HepG2 (cell line): ENCODE results near the gene ZNRF3. TPM values are rescaled to one million over a fixed set of nuclear protein-coding genes. Genes with fewer than 3 reads are reported as not detected.
A peak's percentile ranks its signal among the peaks of the same experiment; 100 is the strongest.

ENCODE experiments used
- CBX5 ChIP-seq: sonication (generic); formaldehyde crosslinking; IDR thresholded peaks from 2 replicates; pipeline ENCODE4 v1.4.0; 2020; ENCODE audit warnings: missing genetic modification reagents, borderline replicate concordance
- DNMT1 ChIP-seq: sonication (generic); formaldehyde crosslinking; IDR thresholded peaks from 2 replicates; pipeline ENCODE4 v1.5.1; 2020; ENCODE audit warnings: mild to moderate bottlenecking, missing genetic modification reagents
- KLF11 ChIP-seq: IDR thresholded peaks from 2 replicates; pipeline ENCODE4 v1.6.1; 2016; ENCODE audit warnings: missing compliant biosample characterization
- MBD4 ChIP-seq: IDR thresholded peaks from 2 replicates; pipeline ENCODE4 v1.6.1; 2012; ENCODE audit warnings: low read length, inconsistent platforms, borderline replicate concordance
- PAWR ChIP-seq: sonication (generic); formaldehyde crosslinking; IDR thresholded peaks from 2 replicates; pipeline ENCODE4 v1.4.0; 2020; ENCODE audit warnings: missing genetic modification reagents, mild to moderate bottlenecking, borderline replicate concordance
- PCBP1 ChIP-seq: fragments of 200-400 bp; formaldehyde crosslinking; IDR thresholded peaks from 2 replicates; pipeline ENCODE4 v1.6.1; 2017; ENCODE audit warnings: mild to moderate bottlenecking, low read depth, low read length, borderline replicate concordance
- RCOR2 ChIP-seq: IDR thresholded peaks from 2 replicates; pipeline ENCODE4 v1.6.1; 2016; ENCODE audit warnings: missing biosample characterization, missing genetic modification reagents
- THAP11 ChIP-seq: IDR thresholded peaks from 2 replicates; pipeline ENCODE4 v1.6.1; 2016; ENCODE audit warnings: missing biosample characterization, missing genetic modification reagents
- ZBTB3 ChIP-seq: sonication (generic); formaldehyde crosslinking; IDR thresholded peaks from 2 replicates; pipeline ENCODE4 v1.4.0; 2020; ENCODE audit warnings: low read depth, mild to moderate bottlenecking, moderate library complexity, missing genetic modification reagents, borderline replicate concordance
- ZNF256 ChIP-seq: sonication (generic); formaldehyde crosslinking; conservative IDR thresholded peaks from 2 replicates; pipeline ENCODE4 v1.4.0; 2020; ENCODE audit warnings: missing genetic modification reagents
- ZNF264 ChIP-seq: sonication (generic); formaldehyde crosslinking; IDR thresholded peaks from 2 replicates; pipeline ENCODE4 v1.4.0; 2020; ENCODE audit warnings: missing genetic modification reagents
- ZNF3 ChIP-seq: IDR thresholded peaks from 2 replicates; pipeline ENCODE4 v1.7.0; 2017; ENCODE audit warnings: inconsistent platforms
- ZNF550 ChIP-seq: sonication (generic); formaldehyde crosslinking; IDR thresholded peaks from 2 replicates; pipeline ENCODE4 v1.4.0; 2020; ENCODE audit warnings: mild to moderate bottlenecking, missing genetic modification reagents, borderline replicate concordance
- ZNF572 ChIP-seq: sonication (generic); formaldehyde crosslinking; IDR thresholded peaks from 2 replicates; pipeline ENCODE4 v1.5.1; 2020; ENCODE audit warnings: mild to moderate bottlenecking, missing genetic modification reagents
- ZNF619 ChIP-seq: sonication (generic); formaldehyde crosslinking; IDR thresholded peaks from 2 replicates; pipeline ENCODE4 v1.4.0; 2020; ENCODE audit warnings: mild to moderate bottlenecking, missing genetic modification reagents
- ZNF709 ChIP-seq: sonication (generic); formaldehyde crosslinking; IDR thresholded peaks from 2 replicates; pipeline ENCODE4 v1.5.0; 2020; ENCODE audit warnings: mild to moderate bottlenecking, missing genetic modification reagents
- ZNF766 ChIP-seq: sonication (generic); formaldehyde crosslinking; IDR thresholded peaks from 2 replicates; pipeline ENCODE4 v1.5.0; 2020; ENCODE audit warnings: missing genetic modification reagents, borderline replicate concordance
- ZNF891 ChIP-seq: sonication (generic); formaldehyde crosslinking; IDR thresholded peaks from 2 replicates; pipeline ENCODE4 v1.5.0; 2020; ENCODE audit warnings: mild to moderate bottlenecking, missing genetic modification reagents
- ZSCAN20 ChIP-seq: sonication (generic); formaldehyde crosslinking; IDR thresholded peaks from 2 replicates; pipeline ENCODE4 v1.4.0; 2020; ENCODE audit warnings: missing genetic modification reagents, mild to moderate bottlenecking, borderline replicate concordance
- polyA plus RNA-seq, 8 experiments: library from polyadenylated mRNA; depleted of rRNA in 3 of 8; stranded (reverse) in 7 of 8; unstranded in 1 of 8; fragments of >200 nt; fragmentation: Illumina TruSeq in 4 of 8; extraction: Trizol in 4 of 8; gene quantifications; 2 replicates each; pipeline versions ENCODE4 v1.2.1 to v1.2.3, GENCODE V29; 2011 to 2016; ENCODE audit warnings: low read depth in 4 of 8, missing spikeins in 1 of 8, mixed read lengths in 1 of 8; ENCODE audit not compliant: insufficient read depth in 1 of 8
- total RNA-seq, 5 experiments: library from RNA; depleted of rRNA; stranded (reverse); fragments of >200 nt; fragmentation: Illumina TruSeq; extraction: Trizol; gene quantifications; 2 replicates each; pipeline ENCODE4 v1.2.3, GENCODE V29; 2016; ENCODE audit warnings: low read depth in 1 of 5
- TF ChIP-seq, protein P1 (sequence below): sonication (generic); formaldehyde crosslinking; IDR thresholded peaks from one replicate; pipeline ENCODE4 v1.5.1; 2020; ENCODE audit warnings: mild to moderate bottlenecking, missing genetic modification reagents; ENCODE audit errors: not compliant biosample characterization
- TF ChIP-seq, protein P2 (sequence below): sonication (generic); formaldehyde crosslinking; conservative IDR thresholded peaks from 2 replicates; pipeline ENCODE4 v1.4.0; 2020; ENCODE audit warnings: missing genetic modification reagents
- TF ChIP-seq, protein P3 (sequence below): sonication (generic); formaldehyde crosslinking; IDR thresholded peaks from 2 replicates; pipeline ENCODE4 v1.5.0; 2020; ENCODE audit warnings: missing genetic modification reagents

ZNRF3 gene
- total and polyA plus RNA-seq, 2 of the 13 experiments (the other 11 are each of a cell fraction or from before 2014, with no cell fraction given), result 20.3 to 36.7 TPM

DNA sequence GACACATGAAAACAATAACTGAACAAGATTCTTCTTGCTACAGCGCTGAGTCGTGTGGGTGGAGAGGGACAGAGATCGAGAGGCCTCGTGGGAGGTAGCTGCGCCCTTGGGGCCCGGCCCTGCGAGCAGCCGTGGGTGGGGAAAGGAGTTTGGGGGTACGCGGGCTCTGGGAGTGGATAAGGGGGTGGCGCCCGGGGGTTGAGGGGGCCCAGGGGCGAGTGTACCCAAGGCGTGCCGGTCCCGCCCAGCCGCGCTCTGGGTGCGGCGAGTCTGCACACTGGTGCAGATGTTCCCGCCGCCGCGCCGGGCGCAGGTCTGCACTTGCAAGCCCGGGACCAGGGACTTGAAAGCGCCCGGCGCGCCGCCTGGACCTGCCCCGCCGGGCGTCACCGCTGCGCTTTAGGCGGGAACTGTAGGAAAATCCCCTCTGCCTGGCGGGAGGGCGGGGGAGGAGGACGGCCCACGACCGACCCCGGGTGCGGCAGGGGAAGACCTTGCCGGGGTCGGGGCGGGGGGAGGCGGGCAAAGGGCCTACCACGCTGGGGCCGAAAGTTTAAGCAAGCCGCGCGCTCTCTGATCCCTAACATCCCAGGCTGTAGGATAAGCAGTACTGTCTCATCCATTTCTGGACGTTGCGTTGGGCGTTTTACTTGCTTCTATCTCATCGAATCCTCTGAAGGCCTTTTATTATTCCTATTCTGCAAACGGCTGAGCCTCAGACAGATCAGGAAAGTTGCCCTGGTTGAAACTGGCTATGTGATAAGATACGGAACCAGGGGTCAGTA lies 188.1 kb downstream of the ZNRF3 start (continued):
- TF ChIP-seq, protein P1, sequence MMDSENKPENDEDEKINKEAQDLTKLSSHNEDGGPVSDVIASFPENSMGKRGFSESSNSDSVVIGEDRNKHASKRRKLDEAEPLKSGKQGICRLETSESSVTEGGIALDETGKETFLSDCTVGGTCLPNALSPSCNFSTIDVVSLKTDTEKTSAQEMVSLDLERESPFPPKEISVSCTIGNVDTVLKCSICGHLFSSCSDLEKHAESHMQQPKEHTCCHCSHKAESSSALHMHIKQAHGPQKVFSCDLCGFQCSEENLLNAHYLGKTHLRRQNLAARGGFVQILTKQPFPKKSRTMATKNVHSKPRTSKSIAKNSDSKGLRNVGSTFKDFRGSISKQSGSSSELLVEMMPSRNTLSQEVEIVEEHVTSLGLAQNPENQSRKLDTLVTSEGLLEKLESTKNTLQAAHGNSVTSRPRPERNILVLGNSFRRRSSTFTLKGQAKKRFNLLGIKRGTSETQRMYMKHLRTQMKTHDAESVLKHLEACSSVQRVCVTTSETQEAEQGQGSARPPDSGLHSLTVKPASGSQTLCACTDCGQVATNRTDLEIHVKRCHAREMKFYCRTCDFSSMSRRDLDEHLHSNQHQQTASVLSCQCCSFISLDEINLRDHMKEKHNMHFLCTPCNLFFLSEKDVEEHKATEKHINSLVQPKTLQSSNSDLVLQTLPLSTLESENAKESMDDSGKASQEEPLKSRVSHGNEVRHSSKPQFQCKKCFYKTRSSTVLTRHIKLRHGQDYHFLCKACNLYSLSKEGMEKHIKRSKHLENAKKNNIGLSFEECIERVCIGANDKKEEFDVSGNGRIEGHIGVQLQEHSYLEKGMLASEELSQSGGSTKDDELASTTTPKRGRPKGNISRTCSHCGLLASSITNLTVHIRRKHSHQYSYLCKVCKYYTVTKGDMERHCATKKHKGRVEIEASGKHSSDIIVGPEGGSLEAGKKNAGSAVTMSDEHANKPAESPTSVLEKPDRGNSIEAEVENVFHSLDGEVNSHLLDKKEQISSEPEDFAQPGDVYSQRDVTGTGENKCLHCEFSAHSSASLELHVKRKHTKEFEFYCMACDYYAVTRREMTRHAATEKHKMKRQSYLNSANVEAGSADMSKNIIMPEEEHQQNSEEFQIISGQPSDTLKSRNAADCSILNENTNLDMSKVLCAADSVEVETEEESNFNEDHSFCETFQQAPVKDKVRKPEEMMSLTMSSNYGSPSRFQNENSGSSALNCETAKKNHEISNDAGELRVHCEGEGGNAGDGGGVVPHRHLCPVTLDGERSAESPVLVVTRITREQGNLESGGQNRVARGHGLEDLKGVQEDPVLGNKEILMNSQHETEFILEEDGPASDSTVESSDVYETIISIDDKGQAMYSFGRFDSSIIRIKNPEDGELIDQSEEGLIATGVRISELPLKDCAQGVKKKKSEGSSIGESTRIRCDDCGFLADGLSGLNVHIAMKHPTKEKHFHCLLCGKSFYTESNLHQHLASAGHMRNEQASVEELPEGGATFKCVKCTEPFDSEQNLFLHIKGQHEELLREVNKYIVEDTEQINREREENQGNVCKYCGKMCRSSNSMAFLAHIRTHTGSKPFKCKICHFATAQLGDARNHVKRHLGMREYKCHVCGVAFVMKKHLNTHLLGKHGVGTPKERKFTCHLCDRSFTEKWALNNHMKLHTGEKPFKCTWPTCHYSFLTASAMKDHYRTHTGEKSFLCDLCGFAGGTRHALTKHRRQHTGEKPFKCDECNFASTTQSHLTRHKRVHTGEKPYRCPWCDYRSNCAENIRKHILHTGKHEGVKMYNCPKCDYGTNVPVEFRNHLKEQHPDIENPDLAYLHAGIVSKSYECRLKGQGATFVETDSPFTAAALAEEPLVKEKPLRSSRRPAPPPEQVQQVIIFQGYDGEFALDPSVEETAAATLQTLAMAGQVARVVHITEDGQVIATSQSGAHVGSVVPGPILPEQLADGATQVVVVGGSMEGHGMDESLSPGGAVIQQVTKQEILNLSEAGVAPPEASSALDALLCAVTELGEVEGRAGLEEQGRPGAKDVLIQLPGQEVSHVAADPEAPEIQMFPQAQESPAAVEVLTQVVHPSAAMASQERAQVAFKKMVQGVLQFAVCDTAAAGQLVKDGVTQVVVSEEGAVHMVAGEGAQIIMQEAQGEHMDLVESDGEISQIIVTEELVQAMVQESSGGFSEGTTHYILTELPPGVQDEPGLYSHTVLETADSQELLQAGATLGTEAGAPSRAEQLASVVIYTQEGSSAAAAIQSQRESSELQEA (CRISPR knock-in tag), result no peak
- no peak for TF ChIP-seq PAWR (CRISPR knock-in tag)
- TF ChIP-seq ZBTB3 (CRISPR knock-in tag), result no peak
- no peak for TF ChIP-seq ZSCAN20
- no peak for TF ChIP-seq ZNF709
- TF ChIP-seq ZNF619 (CRISPR knock-in tag), result no peak
- TF ChIP-seq, protein P2, sequence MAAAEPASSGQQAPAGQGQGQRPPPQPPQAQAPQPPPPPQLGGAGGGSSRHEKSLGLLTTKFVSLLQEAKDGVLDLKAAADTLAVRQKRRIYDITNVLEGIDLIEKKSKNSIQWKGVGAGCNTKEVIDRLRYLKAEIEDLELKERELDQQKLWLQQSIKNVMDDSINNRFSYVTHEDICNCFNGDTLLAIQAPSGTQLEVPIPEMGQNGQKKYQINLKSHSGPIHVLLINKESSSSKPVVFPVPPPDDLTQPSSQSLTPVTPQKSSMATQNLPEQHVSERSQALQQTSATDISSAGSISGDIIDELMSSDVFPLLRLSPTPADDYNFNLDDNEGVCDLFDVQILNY (CRISPR knock-in tag), result peak; percentile 55
- no peak for TF ChIP-seq ZNF256 (CRISPR knock-in tag)
- TF ChIP-seq PCBP1, result no peak
- no peak for TF ChIP-seq MBD4
- no peak for TF ChIP-seq ZNF766 (CRISPR knock-in tag)
- no peak for TF ChIP-seq RCOR2
- no peak for TF ChIP-seq ZNF264 (CRISPR knock-in tag)
- no peak for TF ChIP-seq KLF11 (CRISPR knock-in tag)
- TF ChIP-seq DNMT1 (CRISPR knock-in tag), result no peak
- TF ChIP-seq, protein P3, sequence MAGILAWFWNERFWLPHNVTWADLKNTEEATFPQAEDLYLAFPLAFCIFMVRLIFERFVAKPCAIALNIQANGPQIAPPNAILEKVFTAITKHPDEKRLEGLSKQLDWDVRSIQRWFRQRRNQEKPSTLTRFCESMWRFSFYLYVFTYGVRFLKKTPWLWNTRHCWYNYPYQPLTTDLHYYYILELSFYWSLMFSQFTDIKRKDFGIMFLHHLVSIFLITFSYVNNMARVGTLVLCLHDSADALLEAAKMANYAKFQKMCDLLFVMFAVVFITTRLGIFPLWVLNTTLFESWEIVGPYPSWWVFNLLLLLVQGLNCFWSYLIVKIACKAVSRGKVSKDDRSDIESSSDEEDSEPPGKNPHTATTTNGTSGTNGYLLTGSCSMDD (CRISPR knock-in tag), result no peak
- no peak for TF ChIP-seq ZNF3 (CRISPR knock-in tag)
- no peak for TF ChIP-seq CBX5 (CRISPR knock-in tag)
- TF ChIP-seq ZNF572 (CRISPR knock-in tag), result no peak
- TF ChIP-seq ZNF891 (CRISPR knock-in tag), result no peak
- no peak for TF ChIP-seq ZNF550 (CRISPR knock-in tag)
- TF ChIP-seq THAP11 (CRISPR knock-in tag), result no peak
